HG03558 (cell line): ENCODE data around the gene ACTR10.

Experiments used
- ATAC-seq: cut with Tn5 transposase; IDR thresholded peaks from one replicate; pipeline ENCODE4 v1.9.1; 2021; ENCODE audit warnings: moderate number of reproducible peaks; ENCODE audit not compliant: unreplicated experiment; ENCODE audit errors: extremely low read depth

Gene ACTR10

DNA sequence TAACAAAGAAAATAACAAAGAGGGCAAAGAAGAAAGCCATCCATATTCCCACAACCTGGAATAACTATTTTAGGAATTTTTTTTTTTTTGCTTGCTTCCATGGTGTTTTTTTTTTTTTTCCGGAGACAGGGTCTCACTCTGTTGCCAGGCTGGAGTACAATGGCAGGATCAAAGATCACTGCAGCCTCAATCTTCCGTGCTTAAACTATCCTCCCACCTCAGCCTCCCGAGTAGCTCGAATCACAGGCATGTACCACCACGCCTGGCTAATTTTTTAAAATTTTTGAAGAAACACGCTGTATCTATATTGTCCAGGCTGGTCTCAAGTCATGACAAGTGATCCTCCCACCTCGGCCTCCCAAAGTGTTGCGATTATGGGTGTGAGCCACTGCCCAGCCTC, 78.2 kb downstream of the ACTR10 start:
- no peak for ATAC-seq

DNA sequence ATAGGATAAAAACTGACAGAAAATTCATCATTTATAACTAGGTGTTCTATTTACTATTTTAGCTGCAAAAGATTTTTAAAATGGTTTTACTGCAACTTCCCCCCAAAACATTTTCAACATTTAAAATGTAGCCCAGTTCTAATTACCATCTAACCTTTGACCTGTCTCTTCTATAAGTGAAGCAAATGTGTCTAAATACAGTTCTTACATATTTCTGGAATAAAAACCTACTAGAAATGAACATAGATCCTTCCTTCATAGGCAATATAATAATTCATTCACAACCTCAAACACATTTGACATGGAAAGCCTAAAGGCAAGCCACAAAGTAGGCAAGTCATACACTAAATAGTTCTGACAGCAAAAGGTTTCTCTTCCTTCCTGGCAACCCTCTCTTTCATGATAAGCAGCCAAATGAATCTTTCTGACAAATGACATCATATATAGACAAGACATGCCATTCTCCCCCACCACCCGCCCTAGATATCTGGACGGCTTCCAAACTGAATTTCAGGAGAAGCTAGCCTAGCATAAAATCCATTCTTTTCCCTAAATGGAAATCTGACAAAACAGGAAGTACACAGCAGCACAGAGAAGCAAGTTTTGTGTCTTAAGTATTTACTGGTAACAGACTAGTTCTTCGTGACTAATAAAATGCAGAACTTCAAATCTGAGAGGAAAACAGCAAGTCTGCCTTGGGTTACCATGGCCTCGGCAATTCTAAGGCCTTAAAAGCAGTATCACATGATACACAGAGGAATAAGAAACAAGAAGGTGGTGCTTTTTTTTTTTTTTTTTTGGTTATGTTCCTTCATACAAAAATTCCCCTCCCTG, 81.2 kb downstream of the ACTR10 start:
- ATAC-seq, result no peak

DNA sequence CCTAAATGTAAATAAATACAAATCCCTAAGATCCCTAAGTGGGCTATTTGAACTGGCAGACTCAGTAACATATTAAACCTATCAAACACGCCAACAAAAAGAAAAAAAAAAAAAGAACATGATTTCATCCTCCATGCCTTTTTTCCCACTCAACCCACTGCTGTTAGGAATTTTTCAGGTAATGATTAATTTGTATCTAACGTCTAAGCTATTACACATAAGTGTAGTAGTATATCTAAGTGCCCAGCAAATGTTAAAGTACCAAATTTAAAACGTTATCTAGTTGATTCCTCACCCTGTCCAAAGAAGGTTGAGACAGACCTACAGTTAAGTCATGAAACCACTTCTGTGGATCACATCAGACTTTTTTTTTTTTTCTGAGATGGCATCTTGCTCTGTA, 82.0 kb downstream of the ACTR10 start:
- ATAC-seq, result no peak

DNA sequence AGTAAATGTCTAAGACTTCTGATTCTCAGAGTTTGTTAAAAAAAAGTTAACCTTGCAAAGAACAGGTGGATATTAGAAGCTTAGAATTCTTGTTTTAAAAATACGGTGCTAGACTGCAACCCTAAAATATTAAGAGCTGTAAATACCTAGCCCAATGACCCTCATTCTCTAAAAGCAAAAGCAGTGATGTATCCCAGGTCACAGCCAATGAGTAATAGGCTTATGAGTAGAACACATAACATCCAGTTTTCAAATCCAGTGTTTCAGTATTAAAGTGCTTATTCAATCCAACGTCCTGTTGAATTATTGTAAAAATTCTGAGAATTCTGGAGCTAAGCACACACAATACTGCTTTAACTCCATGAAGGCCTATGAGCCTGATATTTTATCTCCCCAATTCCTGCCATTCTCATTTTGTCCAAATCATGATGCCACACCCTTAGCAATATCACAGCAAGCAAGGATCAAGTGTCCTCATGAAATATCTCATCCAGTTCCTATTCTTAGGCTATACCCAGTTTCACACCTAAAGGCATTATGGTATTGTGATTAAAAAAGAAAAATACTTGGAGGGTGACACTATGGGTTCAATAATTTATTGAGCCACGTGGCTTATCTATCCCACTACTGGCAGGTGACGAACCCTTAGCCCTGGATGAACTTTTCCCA, 83.1 kb downstream of the ACTR10 start:
- ATAC-seq, result no peak

DNA sequence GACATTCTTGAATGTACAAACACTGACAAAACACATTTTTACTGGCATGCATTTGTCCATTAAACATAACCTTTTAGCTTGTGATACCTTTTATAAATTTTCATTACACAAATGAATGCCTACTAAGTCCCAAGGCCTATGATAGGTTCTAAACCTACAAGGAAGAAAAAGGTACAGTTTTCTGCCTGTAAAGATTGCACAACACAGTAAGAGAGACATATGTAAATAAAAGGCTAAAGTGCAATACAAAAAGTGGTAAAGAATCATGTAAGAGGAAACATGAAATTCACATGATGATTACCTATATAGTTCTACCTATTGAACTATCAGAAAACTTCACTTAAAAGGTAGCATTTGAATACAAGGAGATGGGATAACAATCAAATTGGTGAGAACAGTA, 83.8 kb downstream of the ACTR10 start:
- ATAC-seq, result no peak

DNA sequence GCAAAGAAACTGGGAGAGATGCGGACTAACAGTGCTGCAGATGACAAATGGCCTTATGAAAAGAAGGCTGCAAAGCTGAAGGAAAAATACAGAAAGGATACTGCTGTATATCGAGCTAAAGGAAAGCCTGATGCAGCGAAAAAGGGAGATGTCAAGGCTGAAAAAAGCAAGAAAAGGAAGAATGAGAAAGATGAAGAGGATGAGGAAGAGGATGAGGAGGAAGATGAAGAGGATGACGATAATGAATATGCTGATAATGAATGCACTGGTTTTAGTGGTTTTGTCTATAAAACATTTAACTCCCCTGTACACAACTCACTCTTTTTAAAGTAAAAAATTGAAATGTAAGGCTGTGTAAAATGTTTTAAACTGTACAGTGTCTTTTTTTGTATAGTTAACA, 85.2 kb downstream of the ACTR10 start:
- ATAC-seq, result no peak
